Kidney (tissue), 14 donors: Measurements from ENCODE around the gene CDC5L. TPM values are rescaled to one million over a fixed set of nuclear protein-coding genes. Genes with fewer than 3 reads are reported as not detected.

Experiments
- DNase-seq, 5 donors: peaks; one replicate each; pipeline ENCODE4 v3.0.0-alpha.2; 2013 to 2020
- FAIRE-seq: peaks from 2 replicates; lab custom pipeline; 2012; peaks lifted over from hg19 to GRCh38; lab: Jason Lieb, UNC
- H3K27ac ChIP-seq, 2 donors: one replicate each; pipeline ENCODE4 v1.7.0; 2013; ENCODE audit warnings: low read depth in 2 of 2, low read length in 2 of 2, inconsistent platforms in 1 of 2
- H3K27me3 ChIP-seq: one replicate; pipeline ENCODE4 v1.7.1; 2013; ENCODE audit warnings: low read length, inconsistent platforms; ENCODE audit not compliant: control insufficient read depth, insufficient read depth
- H3K36me3 ChIP-seq, 3 donors: one replicate each; pipeline versions ENCODE4 v1.7.0 to v1.7.1; 2013; ENCODE audit warnings: low read length in 3 of 3, control low read depth in 1 of 3, inconsistent platforms in 1 of 3; ENCODE audit not compliant: insufficient read depth in 3 of 3, control insufficient read depth in 2 of 3
- H3K4me1 ChIP-seq, 3 donors: one replicate each; pipeline versions ENCODE4 v1.7.0 to v1.7.1; 2013; ENCODE audit warnings: low read length in 3 of 3, inconsistent platforms in 1 of 3, low read depth in 1 of 3; ENCODE audit not compliant: control insufficient read depth in 2 of 3, insufficient read depth in 2 of 3
- H3K4me3 ChIP-seq, 3 donors: one replicate each; pipeline versions ENCODE4 v1.7.0 to v1.8.1; 2013; ENCODE audit warnings: low read length in 3 of 3, control low read depth in 1 of 3, inconsistent platforms in 1 of 3
- H3K9ac ChIP-seq, 3 donors: one replicate each; pipeline versions ENCODE4 v1.7.0 to v1.7.1; 2013; ENCODE audit warnings: low read length in 3 of 3, control low read depth in 1 of 3, inconsistent platforms in 1 of 3
- H3K9me3 ChIP-seq, 3 donors: one replicate each; pipeline versions ENCODE4 v1.7.0 to v1.7.1; 2013; ENCODE audit warnings: low read length in 3 of 3, control low read depth in 1 of 3, inconsistent platforms in 1 of 3; ENCODE audit not compliant: control insufficient read depth in 2 of 3, insufficient read depth in 1 of 3
- intact Hi-C: fragments of 100-400 bp; cut with DNase I; formaldehyde crosslinking; loops from one replicate; pipeline ENCODE4 v1.11.1; 2022
- polyA plus RNA-seq: library from polyadenylated mRNA; stranded (reverse); fragments of 350-450 nt; fragmentation: Illumina TruSeq; extraction: RNeasy Lipid Tissue Mini Kit (QIAGEN cat#74804); gene quantifications from one replicate; pipeline ENCODE4 v1.2.3, GENCODE V29; 2014; ENCODE audit warnings: low read depth, low replicate concordance; ENCODE audit not compliant: insufficient read depth
- total RNA-seq: library from RNA; stranded (reverse); fragmentation: NEBNext Ultra II Directional; extraction: Animal tissue kit (Norgen Biotek cat#: 25700); gene quantifications from one replicate; pipeline ENCODE4 v1.2.1, GENCODE V29; 2021
- TF ChIP-seq, protein P1 (sequence below): IDR thresholded peaks from 3 replicates; pipeline ENCODE4 v1.5.1; 2012; ENCODE audit warnings: mild to moderate bottlenecking, moderate library complexity, borderline replicate concordance; ENCODE audit not compliant: insufficient read depth; ENCODE audit errors: extremely low read depth
- donor health status: control.
- donor health status: control.
- donor health status: control.
- donor health status: control.
- donor health status: control.
- donor health status: DM: yes; HTN: yes; CAD: no.
- donor health status: Normal renal cell carcinoma (clear cell type).

The CDC5L gene
- total and polyA plus RNA-seq, 2 donors from 2014 or later = 7.6 to 17.6 TPM

DNA sequence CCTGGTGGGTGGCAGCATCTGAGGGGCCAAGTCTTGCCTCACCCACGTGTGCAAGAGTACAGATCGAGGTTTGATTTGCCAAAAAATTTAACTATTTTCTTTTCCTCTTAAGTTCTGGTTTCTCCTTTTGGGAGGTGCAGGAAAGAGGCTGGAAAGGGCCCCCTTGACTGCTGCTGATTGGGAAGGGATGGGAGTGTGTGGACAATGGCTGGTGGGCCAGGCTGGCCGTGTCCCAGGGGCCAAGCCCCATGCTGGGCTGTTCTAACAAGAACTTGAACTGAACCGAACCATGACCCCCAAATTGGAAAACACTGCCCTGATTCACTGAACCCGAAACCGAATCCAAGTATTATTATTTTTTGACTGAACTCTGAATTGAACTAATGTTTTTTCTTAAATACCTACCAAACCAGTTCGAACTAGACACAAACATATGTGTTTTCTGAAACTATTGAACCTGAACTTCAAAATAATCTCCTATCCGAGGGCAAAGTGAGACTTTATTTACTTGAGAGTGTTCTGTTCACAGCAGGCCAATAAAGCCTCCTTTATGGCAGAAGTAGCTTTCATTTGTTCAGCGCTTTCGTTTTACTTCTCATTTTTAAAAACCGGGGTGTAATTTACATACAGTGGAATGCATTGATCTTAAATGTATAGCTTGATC is 91.2 kb downstream of the CDC5L start:
- FAIRE-seq = no peak
- Histone ChIP-seq H3K36me3 (no peaks in the 10 kb centered on the region), H3K9ac (no peak overlapping the region), H3K9me3 (no peaks in the 10 kb centered on the region), H3K4me1 (peaks cover 0 to 12% (median 4%) of the 10 kb centered on the region in 3 donors), H3K4me3 (no peak overlapping the region), H3K27me3 (no peaks in the 10 kb centered on the region), H3K27ac (no peak overlapping the region)
- intact Hi-C loops = no loop called here
- no peak for DNase-seq
- TF ChIP-seq, protein P1, sequence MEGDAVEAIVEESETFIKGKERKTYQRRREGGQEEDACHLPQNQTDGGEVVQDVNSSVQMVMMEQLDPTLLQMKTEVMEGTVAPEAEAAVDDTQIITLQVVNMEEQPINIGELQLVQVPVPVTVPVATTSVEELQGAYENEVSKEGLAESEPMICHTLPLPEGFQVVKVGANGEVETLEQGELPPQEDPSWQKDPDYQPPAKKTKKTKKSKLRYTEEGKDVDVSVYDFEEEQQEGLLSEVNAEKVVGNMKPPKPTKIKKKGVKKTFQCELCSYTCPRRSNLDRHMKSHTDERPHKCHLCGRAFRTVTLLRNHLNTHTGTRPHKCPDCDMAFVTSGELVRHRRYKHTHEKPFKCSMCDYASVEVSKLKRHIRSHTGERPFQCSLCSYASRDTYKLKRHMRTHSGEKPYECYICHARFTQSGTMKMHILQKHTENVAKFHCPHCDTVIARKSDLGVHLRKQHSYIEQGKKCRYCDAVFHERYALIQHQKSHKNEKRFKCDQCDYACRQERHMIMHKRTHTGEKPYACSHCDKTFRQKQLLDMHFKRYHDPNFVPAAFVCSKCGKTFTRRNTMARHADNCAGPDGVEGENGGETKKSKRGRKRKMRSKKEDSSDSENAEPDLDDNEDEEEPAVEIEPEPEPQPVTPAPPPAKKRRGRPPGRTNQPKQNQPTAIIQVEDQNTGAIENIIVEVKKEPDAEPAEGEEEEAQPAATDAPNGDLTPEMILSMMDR = no peak

- no peak for FAIRE-seq
- H3K36me3 ChIP-seq = no peaks in the 10 kb centered on the region
- TF ChIP-seq, protein P1 = no peak
- no peak overlapping the region for H3K4me3 ChIP-seq
- DNase-seq = peak in 1 of 5 donors; percentile 39
- no peaks in the 10 kb centered on the region for H3K27me3 ChIP-seq
- H3K4me1 ChIP-seq = peaks cover 0 to 12% (median 4%) of the 10 kb centered on the region in 3 donors
- intact Hi-C loops = no loop called here
- H3K9ac ChIP-seq = no peak overlapping the region
- H3K9me3 ChIP-seq = no peaks in the 10 kb centered on the region
- no peak overlapping the region for H3K27ac ChIP-seq
These were observed 92.6 kb downstream of the CDC5L start for GRCh38 chr6:44480097-44480541.

GRCh38 chr6:44481056-44481455 is 93.5 kb downstream of the CDC5L start:
- TF ChIP-seq, protein P1 = no peak
- Histone ChIP-seq H3K27me3 (no peaks in the 10 kb centered on the region), H3K36me3 (no peaks in the 10 kb centered on the region), H3K27ac (no peak overlapping the region), H3K9me3 (no peaks in the 10 kb centered on the region), H3K4me1 (peaks cover 0 to 11% (median 2%) of the 10 kb centered on the region in 3 donors), H3K4me3 (no peak overlapping the region), H3K9ac (no peak overlapping the region)
- intact Hi-C loops = no loop called here
- FAIRE-seq (no peak), DNase-seq (peak in 1 of 5 donors; percentile 29)
